NCI-H446 (cell line): Measurements from ENCODE around the gene ALG3.
A peak's percentile ranks its signal among the peaks of the same experiment; 100 is the strongest.

Experiments used
- DNase-seq, 2 experiments: peaks; one replicate each; lab custom pipeline; 2025; lab: John Stamatoyannopoulos, UW

Gene ALG3

GRCh38 chr3:184259878-184260723, 11.3 kb upstream of the ALG3 start:
- DNase-seq: no peak

- DNase-seq: no peak
Measured at GRCh38 chr3:184259396-184259877, 10.7 kb upstream of the ALG3 start.

- no peak for DNase-seq
Measured at GRCh38 chr3:184258926-184259325, 10.2 kb upstream of the ALG3 start.

- no peak for DNase-seq
Measured at GRCh38 chr3:184257083-184257915, 8.5 kb upstream of the ALG3 start.

- DNase-seq: no peak
Measured at GRCh38 chr3:184255291-184256039, 6.7 kb upstream of the ALG3 start.

- peak; percentile 91 to 95 for DNase-seq
Measured at GRCh38 chr3:184250167-184250828, 1.5 kb upstream of the ALG3 start.

- peak; percentile 97 to 98 for DNase-seq
Measured at GRCh38 chr3:184249412-184250166, 827 bp upstream of the ALG3 start, which contains the start of gene EEF1AKMT4. Gene EEF1AKMT4 (plus strand): TSS chr3:184249672. CDS start chr3:184249695, 23 bp downstream.

GRCh38 chr3:184242297-184242685, 6.5 kb downstream of the ALG3 start:
- DNase-seq: no peak

- DNase-seq: no peak
Measured at GRCh38 chr3:184241447-184242296, 7.1 kb downstream of the ALG3 start.

GRCh38 chr3:184241141-184241446, 7.7 kb downstream of the ALG3 start:
- DNase-seq: no peak

- DNase-seq: no peak
Measured at GRCh38 chr3:184240384-184241140, 8.2 kb downstream of the ALG3 start.

GRCh38 chr3:184239708-184240107, 9.1 kb downstream of the ALG3 start:
- no peak for DNase-seq

- DNase-seq: no peak
Measured at GRCh38 chr3:184239221-184239620, 9.5 kb downstream of the ALG3 start.

GRCh38 chr3:184238246-184238818, 10.4 kb downstream of the ALG3 start:
- DNase-seq: peak; percentile 65 to 77

GRCh38 chr3:184237807-184238206, 11.0 kb downstream of the ALG3 start:
- DNase-seq: peak; percentile 65 to 77

GRCh38 chr3:184237211-184237610, 11.6 kb downstream of the ALG3 start:
- no peak for DNase-seq

GRCh38 chr3:184236636-184237035, 12.1 kb downstream of the ALG3 start:
- no peak for DNase-seq

- no peak for DNase-seq
Measured at GRCh38 chr3:184236033-184236410, 12.7 kb downstream of the ALG3 start.
